ENCODE results near the gene TRIM17.

DNA sequence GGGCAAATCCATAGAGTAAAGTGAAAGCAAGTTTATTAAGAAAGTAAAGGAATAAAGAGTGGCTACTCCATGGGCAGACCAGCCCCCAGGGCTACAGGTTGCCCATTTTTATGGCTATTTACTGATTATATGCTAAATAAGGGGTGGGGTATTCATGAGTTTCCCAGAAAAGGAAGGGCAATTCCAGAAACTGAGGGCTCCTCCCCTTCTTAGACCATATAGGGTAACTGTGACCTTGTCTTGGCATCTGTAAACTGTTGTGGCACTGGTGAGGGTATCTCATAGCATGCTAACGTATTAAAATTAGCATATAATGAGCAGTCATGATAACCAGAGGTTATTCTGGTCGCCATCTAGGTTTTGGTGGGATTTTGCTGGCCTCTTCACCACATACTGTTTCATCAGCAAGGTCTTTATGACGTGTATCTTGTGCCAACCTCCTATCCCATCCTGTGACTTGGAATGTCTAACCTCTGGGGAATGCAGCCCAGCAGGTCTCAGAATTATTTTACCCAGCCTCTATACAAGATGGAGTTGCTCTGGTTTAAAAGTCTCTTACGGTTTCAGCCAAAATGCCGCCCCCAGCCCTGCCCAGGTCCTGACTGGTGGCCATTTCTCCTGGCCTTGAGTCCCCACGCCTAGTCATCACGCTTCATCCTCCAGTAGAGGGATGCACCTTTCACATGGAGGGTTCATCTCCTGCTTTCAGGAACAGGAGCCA, 982 bp upstream of the TRIM17 start:
- TF ChIP-seq, protein P1, sequence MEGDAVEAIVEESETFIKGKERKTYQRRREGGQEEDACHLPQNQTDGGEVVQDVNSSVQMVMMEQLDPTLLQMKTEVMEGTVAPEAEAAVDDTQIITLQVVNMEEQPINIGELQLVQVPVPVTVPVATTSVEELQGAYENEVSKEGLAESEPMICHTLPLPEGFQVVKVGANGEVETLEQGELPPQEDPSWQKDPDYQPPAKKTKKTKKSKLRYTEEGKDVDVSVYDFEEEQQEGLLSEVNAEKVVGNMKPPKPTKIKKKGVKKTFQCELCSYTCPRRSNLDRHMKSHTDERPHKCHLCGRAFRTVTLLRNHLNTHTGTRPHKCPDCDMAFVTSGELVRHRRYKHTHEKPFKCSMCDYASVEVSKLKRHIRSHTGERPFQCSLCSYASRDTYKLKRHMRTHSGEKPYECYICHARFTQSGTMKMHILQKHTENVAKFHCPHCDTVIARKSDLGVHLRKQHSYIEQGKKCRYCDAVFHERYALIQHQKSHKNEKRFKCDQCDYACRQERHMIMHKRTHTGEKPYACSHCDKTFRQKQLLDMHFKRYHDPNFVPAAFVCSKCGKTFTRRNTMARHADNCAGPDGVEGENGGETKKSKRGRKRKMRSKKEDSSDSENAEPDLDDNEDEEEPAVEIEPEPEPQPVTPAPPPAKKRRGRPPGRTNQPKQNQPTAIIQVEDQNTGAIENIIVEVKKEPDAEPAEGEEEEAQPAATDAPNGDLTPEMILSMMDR (IDR thresholded peaks at IDR 0.05; ENCODE audit: poor library complexity, severe bottlenecking), result no peak
- TF ChIP-seq SMC3 (conservative IDR thresholded peaks at IDR 0.05; ENCODE audit: poor library complexity) (no peak), TAF1 (IDR thresholded peaks at IDR 0.05; ENCODE audit: low read depth) (no peak), EZH2 (IDR thresholded peaks at IDR 0.05; ENCODE audit: borderline replicate concordance, insufficient read depth, low read length, poor library complexity, severe bottlenecking) (no peak)
- TF ChIP-seq, protein P2, sequence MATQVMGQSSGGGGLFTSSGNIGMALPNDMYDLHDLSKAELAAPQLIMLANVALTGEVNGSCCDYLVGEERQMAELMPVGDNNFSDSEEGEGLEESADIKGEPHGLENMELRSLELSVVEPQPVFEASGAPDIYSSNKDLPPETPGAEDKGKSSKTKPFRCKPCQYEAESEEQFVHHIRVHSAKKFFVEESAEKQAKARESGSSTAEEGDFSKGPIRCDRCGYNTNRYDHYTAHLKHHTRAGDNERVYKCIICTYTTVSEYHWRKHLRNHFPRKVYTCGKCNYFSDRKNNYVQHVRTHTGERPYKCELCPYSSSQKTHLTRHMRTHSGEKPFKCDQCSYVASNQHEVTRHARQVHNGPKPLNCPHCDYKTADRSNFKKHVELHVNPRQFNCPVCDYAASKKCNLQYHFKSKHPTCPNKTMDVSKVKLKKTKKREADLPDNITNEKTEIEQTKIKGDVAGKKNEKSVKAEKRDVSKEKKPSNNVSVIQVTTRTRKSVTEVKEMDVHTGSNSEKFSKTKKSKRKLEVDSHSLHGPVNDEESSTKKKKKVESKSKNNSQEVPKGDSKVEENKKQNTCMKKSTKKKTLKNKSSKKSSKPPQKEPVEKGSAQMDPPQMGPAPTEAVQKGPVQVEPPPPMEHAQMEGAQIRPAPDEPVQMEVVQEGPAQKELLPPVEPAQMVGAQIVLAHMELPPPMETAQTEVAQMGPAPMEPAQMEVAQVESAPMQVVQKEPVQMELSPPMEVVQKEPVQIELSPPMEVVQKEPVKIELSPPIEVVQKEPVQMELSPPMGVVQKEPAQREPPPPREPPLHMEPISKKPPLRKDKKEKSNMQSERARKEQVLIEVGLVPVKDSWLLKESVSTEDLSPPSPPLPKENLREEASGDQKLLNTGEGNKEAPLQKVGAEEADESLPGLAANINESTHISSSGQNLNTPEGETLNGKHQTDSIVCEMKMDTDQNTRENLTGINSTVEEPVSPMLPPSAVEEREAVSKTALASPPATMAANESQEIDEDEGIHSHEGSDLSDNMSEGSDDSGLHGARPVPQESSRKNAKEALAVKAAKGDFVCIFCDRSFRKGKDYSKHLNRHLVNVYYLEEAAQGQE (IDR thresholded peaks at IDR 0.05; ENCODE audit: borderline replicate concordance), result no peak
